ENCODE results near the gene GFAP. TPM values are rescaled to one million over a fixed set of nuclear protein-coding genes. Genes with fewer than 3 reads are reported as not detected.

GFAP gene
- total RNA-seq, 4 donors from 2014 or later = 1.4 to 4.1 (median 2.9) TPM

GRCh38 chr17:44864831-44865230, 50.5 kb downstream of the GFAP start:
- DNase-seq (ENCODE audit: low spot score) (no peak), ATAC-seq (ENCODE audit: low FRiP score) (no peak)
- no peak for TF ChIP-seq CTCF (IDR thresholded peaks at IDR 0.05)

GRCh38 chr17:44863061-44863918, 52.0 kb downstream of the GFAP start:
- no peak for ATAC-seq (ENCODE audit: low FRiP score)
- DNase-seq (ENCODE audit: low spot score) = no peak
- TF ChIP-seq CTCF (IDR thresholded peaks at IDR 0.05) = no peak

- no peak for ATAC-seq (ENCODE audit: low FRiP score)
- no peak for TF ChIP-seq CTCF (IDR thresholded peaks at IDR 0.05)
- DNase-seq (ENCODE audit: low spot score) = no peak
Observed at GRCh38 chr17:44862278-44862914, 52.9 kb downstream of the GFAP start.

- DNase-seq (ENCODE audit: low spot score) (no peak), ATAC-seq (ENCODE audit: low FRiP score) (no peak)
- no peak for TF ChIP-seq CTCF (IDR thresholded peaks at IDR 0.05)
Observed at GRCh38 chr17:44859701-44860100, 55.6 kb downstream of the GFAP start.

GRCh38 chr17:44854192-44854591, 61.1 kb downstream of the GFAP start:
- TF ChIP-seq CTCF (IDR thresholded peaks at IDR 0.05) = no peak
- ATAC-seq (ENCODE audit: low FRiP score) (no peak), DNase-seq (ENCODE audit: low spot score) (no peak)

Small RNAs within 50 kb of the gene (small RNA-seq; reads per million reads assigned to genes)
- gene CCDC103 (not detected), gene MIR6783 (not detected), gene RN7SL405P (not detected)

Other genes starting within 250 kb of the GFAP start
- gene CCDC43, start 225.7 kb downstream of the GFAP start, total RNA-seq = 10 to 100 TPM; 14.5 to 22.5 (median 17.6) TPM
- gene DBF4B, start 206.8 kb downstream of the GFAP start, total RNA-seq = 1 to 10 TPM; 1.6 to 6.3 (median 2.5) TPM
- under 1 TPM; 0.19 to 0.72 (median 0.50) TPM for gene ADAM11, start 156.5 kb downstream of the GFAP start, total RNA-seq
- gene GJC1, start 85.2 kb downstream of the GFAP start, total RNA-seq = 10 to 100 TPM in 3 of 4 donors, 1 to 10 TPM in 1; 7.4 to 32.3 (median 14.5) TPM
- gene HIGD1B, start 67.6 kb downstream of the GFAP start, total RNA-seq = 10 to 100 TPM in 1 of 4 donors, 1 to 10 TPM in 3; 2.1 to 17.8 (median 3.0) TPM
- gene EFTUD2, start 16.1 kb downstream of the GFAP start, total RNA-seq = 100 to 1,000 TPM in 1 of 4 donors, 10 to 100 TPM in 3; 62.5 to 131 (median 75.0) TPM
- gene KIF18B, start 32.3 kb upstream of the GFAP start, total RNA-seq = under 1 TPM in 1 of 4 donors, not detected in 3; 0.72 TPM
- 10 to 100 TPM in 2 of 4 donors, 1 to 10 TPM in 1, not detected in 1; 9.2 to 24.2 (median 10.4) TPM for gene C1QL1, start 52.8 kb upstream of the GFAP start, total RNA-seq
- gene DCAKD, start 136.1 kb upstream of the GFAP start, total RNA-seq = 10 to 100 TPM; 22.7 to 36.4 (median 25.2) TPM
- 100 to 1,000 TPM in 1 of 4 donors, 10 to 100 TPM in 3; 57.3 to 101 (median 78.1) TPM for gene NMT1, start 145.8 kb upstream of the GFAP start, total RNA-seq
- 10 to 100 TPM; 35.4 to 68.4 (median 44.2) TPM for gene PLCD3, start 217.0 kb upstream of the GFAP start, total RNA-seq
- 10 to 100 TPM in 2 of 4 donors, 1 to 10 TPM in 2; 6.4 to 23.2 (median 8.5) TPM for gene ACBD4, start 220.2 kb upstream of the GFAP start, total RNA-seq
- 10 to 100 TPM; 21.9 to 31.0 (median 24.3) TPM for gene HEXIM1, start 233.0 kb upstream of the GFAP start, total RNA-seq
- gene HEXIM2, start 246.4 kb upstream of the GFAP start, total RNA-seq = 1 to 10 TPM; 1.4 to 9.3 (median 3.9) TPM

Measured in omental fat pad (tissue), 4 donors.